Cardiac fibroblast (primary cell): Measurements from ENCODE around the gene PEAK1.
A peak's percentile ranks its signal among the peaks of the same experiment; 100 is the strongest.

Experiments used
- DNase-seq, 2 donors: peaks; one replicate each; pipeline versions ENCODE4 v3.0.0 to v3.0.0-alpha.2; 2010; ENCODE audit warnings: low read depth in 2 of 2
- H3K4me3 ChIP-seq, 2 donors: replicated peaks in 1 of 2; 1 replicate in 1 of 2; 2 replicates in 1 of 2; pipeline ENCODE4 v1.5.1; 2011; ENCODE audit warnings: low read depth in 2 of 2, low read length in 2 of 2, mild to moderate bottlenecking in 2 of 2, moderate library complexity in 1 of 2
- TF ChIP-seq, protein P1 (sequence below): IDR thresholded peaks from one replicate; pipeline ENCODE4 v1.5.1; 2011; ENCODE audit warnings: low read depth, mild to moderate bottlenecking, low read length, inconsistent platforms

PEAK1 gene

DNA sequence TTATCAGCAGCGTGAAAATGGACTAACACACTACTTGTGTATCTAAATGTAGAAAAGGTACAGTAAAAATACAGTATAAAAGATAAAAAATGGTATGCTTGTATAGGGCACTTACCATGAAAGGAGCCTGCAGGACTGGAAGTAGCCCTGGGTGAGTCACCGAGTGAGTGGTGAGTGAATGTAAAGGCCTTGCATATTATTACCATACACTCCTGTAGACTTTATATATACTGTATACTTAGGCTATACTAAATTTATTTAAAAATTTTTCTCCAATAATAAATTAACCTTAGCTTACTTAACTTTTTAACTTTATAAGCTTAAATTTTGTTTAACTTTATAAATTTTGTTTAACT is 281.8 kb downstream of the PEAK1 start:
- no peak overlapping the region for H3K4me3 ChIP-seq
- TF ChIP-seq, protein P1, sequence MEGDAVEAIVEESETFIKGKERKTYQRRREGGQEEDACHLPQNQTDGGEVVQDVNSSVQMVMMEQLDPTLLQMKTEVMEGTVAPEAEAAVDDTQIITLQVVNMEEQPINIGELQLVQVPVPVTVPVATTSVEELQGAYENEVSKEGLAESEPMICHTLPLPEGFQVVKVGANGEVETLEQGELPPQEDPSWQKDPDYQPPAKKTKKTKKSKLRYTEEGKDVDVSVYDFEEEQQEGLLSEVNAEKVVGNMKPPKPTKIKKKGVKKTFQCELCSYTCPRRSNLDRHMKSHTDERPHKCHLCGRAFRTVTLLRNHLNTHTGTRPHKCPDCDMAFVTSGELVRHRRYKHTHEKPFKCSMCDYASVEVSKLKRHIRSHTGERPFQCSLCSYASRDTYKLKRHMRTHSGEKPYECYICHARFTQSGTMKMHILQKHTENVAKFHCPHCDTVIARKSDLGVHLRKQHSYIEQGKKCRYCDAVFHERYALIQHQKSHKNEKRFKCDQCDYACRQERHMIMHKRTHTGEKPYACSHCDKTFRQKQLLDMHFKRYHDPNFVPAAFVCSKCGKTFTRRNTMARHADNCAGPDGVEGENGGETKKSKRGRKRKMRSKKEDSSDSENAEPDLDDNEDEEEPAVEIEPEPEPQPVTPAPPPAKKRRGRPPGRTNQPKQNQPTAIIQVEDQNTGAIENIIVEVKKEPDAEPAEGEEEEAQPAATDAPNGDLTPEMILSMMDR: no peak
- peak in 1 of 2 donors; percentile 53 for DNase-seq

DNA sequence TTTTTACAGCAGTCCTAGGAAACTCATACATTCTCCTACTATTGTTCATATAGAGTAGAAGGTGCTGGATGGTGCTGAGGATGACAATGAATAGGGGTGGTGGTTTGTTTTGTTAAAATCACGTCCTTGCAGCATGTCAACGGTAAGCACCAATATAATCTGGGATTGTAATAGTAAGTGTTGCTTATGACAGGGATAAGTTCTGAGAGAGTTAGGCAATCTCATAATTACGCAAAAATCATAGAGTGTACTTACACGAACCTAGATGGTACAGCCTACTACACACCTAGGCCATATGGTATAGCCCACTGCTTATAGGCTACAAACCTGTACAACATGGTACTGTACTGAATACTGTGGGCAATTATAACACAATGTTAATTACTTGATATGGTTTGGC is 284.7 kb downstream of the PEAK1 start:
- H3K4me3 ChIP-seq: no peak overlapping the region
- DNase-seq: no peak
- TF ChIP-seq, protein P1: no peak

DNA sequence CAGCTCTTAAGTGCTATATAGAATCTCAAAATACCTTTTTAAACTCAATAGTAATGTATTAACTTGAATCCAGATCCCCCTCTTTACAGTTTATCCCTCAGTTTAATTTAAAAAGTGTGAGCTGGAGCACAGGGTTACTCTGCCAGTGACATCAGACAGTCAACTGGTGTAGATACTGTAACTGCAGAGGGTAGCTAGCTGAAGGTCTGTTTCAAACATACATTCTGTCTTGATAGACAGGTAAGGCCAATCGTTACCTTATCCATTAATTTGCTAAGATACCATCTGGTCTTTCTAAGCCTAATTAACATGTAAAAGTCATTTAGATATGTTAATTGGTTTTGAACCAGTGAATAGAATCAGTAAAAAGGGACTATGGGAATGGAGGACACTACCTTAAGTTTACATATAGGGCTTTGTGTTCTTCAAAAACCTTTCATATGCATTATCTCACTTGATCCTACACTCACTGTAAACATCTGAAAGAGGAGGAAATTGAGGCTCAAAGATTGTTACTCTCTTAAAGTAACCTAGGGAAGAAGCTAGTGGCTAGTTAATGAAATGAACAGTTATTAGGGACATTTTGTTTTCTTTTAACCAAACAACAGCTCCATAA is 289.5 kb downstream of the PEAK1 start:
- TF ChIP-seq, protein P1: no peak
- no peak overlapping the region for H3K4me3 ChIP-seq
- DNase-seq: no peak

DNA sequence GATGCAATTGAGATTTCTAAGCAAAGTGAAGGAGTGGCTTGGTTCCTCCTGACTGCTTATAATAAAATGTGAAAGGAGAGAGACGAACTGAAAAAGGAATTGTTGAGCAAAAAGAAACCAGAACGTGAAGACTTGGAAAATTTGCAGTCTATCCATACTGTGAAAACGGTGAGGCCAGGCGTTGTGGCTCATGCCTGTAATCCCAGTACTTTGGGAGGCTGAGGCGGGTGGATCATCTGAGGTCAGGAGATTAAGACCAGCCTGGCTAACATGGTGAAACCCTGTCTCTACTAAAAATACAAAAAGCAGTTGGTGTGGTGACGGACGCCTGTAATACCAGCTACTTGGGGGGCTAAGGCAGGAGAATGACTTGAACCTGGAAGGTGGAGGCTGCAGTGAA is 292.3 kb downstream of the PEAK1 start:
- TF ChIP-seq, protein P1: no peak
- DNase-seq: no peak
- H3K4me3 ChIP-seq: no peak overlapping the region

DNA sequence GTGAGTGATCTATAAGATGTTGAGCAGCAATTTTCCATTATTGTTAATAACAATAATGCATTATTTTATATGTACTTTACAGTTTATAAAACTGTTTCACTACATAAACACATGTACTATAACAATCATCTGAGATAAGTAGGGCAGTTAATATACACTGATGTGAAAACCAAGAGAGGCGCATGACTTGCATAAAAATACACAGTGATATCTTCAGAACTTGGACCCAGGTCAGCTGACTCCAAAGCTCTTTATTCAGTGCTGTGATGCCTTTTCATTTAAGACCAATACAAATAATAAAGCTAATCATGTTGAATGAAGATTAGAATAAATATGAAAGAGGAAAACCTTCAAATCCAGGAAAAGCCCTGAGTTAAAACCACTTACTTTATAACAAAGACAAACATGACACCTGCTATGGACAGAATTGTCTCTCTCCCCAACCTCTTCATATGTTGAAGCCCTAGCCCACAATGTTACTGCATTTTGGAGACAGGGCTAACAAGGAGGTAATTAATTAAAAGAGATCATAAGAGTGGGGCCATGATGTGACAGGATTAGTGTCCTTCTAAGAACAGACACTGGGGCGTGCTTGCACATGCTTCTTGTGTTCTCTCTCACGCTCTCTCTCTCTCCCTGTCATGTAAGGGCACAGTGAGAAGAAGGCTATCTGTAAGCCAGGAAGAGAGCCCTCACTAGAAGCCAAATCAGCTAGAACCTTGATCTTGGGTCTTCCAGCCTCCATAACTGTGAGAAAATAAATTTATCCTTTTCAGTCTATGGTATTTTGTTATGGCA is 293.2 kb downstream of the PEAK1 start:
- TF ChIP-seq, protein P1: no peak
- DNase-seq: no peak
- H3K4me3 ChIP-seq: no peak overlapping the region

DNA sequence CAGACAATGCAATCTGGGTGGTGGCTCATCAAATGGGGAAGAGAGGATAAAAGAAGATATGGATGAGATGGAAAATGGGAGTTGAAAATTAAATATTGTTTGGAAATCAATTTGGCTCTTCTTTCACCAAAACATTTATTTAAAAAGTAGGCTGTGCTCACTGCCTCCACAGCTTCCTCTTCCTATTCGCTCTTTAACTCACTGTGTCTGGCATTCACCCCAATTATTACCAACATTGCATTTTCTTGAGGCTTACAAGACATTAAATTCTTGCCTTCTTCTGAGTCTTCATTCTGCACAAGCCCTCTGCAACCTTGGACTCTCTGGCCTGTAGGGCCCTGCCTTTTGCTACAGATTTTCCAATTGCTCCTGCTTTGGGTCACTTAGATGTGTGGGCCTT is 296.1 kb downstream of the PEAK1 start:
- TF ChIP-seq, protein P1: no peak
- no peak for DNase-seq
- H3K4me3 ChIP-seq: no peak overlapping the region
